Right lung (tissue), 5 donors: ENCODE data around the gene MRPS2. TPM values are rescaled to one million over a fixed set of nuclear protein-coding genes. Genes with fewer than 3 reads are reported as not detected.

Experiments used
- DNase-seq, 2 donors: peaks; one replicate each; pipeline ENCODE4 v3.0.0-alpha.2; 2013
- polyA plus RNA-seq, 5 donors: library from polyadenylated mRNA; unstranded; fragments of 120-200 nt; gene quantifications; one replicate each; pipeline versions ENCODE4 v1.2.1 to v1.2.3, GENCODE V29; 2013; ENCODE audit warnings: inconsistent platforms in 1 of 5, low replicate concordance in 1 of 5; ENCODE audit not compliant: insufficient read length in 5 of 5, insufficient read depth in 1 of 5

Gene MRPS2
- polyA plus RNA-seq, 5 donors: 31.6 to 50.0 (median 39.6) TPM

DNA sequence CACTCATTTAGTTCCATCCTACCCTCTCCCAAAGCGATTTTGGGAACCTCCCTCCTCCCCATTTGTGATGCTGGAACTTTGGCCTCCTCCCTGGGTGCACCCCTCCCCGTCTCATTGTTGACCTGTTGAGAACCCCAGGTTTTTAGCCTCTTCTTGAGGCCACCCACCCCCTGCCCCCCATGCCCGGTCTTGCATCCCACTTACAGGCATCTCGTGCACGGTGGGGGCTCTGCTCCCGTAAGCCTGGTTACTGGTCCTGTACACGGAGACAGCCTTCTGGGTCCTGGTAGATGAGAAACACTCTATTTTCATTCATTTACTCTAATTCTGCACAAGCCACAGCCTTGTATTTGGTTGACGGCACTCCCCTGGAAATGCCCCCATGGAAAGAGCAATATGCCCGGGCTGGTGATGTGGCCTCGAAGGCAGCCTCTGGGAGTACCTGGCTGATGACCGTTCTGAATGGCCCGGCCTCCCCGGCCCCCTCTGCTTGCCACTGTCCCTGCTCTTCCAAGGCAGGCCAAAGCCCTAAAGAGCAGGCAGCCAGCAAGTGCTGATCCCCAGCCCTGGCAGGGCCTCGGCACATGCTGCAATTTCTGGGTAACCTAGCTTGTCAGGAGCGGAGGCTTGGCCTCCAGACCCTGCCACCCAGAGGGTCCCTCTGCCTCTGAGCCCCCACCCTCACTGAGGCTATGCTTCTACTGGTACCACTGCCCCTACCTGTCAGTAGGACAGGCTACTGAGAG is 1.9 kb upstream of the MRPS2 start:
- DNase-seq: no peak

DNA sequence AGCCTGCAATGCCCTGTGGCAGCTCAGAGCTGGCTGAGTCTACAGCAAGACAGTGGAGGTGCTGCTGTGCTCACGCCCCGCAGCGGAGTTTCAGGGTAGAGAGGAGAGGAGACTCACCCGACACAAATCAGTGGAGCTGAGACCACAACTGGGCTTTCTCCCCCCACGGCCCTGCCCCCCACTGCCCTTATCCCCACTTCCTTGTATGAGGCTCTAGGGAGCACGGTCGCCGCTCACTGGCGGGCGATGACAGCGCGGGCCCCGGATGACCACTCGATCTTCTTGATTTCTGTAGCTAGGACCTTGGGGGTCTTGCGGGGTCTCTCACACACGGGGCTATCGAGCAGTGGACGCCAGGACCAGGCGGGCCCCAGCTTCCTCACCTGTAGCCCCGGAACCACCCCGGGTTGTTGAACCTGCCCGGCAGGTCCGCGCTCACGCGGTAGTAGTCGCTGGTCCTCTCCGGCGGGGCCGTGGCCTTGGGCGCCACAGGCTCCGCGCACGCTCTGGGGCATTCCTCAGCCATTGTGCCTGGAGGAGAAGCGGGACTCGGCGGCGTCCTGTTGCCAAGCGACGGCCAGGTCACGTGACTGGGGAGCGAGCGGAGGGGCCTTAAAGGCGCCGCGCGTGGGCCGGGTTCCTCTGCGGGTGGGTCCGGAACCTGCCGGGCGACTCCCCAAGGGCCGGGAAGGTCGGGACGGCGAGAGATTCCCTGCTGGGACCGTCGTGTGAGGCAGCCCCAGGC is 984 bp upstream of the MRPS2 start:
- DNase-seq: peak; percentile 86

DNA sequence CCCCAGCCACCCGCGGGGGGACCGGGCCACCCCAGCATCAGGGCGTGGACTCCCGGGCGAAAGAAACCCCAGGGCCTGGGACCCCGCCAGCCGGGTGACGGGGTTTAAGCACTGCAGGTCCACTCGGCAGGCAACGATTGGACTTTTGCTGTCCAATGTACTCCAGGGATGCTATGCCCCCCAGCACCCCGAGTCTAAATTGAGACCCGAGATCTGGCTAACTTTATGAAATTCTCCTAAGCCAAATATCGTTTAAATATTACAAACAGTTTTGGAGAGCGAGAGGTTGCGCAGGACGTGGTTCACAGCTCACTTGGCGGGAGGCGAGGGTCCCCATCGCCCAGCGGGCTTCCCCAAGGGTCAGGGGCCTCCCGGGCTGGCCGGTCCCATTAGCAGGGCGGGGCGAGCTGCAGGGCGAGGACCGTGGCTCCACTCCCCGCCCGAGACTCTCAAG is 384 bp upstream of the MRPS2 start:
- DNase-seq: peak in 1 of 2 donors; percentile 57

DNA sequence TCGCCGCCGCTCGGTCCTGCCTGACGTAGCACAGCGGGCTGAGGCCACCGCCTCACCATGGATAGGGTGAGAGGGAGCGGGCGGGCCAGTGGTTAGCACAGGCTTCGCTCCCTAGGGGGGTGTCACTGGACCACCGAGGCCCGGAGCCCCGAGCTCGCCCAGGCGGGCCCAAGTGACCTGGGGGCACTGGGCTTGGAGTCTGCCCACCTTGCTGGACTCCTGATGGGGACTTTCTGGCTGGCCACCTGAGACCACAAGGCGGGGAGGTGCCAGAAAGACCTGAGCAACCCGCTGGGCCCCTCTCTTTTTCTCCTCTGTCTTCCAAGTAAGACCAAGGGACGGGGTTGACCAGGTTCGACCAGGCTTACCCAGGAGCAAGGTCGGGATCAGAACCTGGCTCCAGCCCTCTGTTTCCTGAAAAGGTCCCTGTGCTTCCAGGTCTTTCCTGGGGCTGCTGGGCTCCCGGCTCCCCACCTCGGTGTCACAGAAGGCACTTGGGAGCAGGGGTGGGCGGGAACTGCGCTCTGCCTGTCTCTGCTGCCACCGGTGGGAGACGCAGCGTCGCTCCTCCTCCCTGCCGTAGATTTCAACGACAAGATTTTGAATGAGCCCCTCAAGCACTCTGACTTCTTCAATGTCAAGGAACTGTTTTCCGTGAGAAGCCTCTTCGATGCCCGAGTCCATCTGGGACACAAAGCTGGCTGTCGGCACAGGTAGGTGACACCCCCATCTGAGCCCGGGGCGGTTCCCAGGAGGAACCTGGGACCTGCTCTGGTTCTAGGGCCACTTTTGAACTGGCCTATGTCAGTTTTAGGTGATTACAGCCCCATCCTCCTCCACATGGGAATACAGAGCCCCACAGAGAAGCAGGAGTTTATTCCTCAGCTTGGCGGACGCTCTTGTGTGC is 1.0 kb downstream of the MRPS2 start:
- no peak for DNase-seq

DNA sequence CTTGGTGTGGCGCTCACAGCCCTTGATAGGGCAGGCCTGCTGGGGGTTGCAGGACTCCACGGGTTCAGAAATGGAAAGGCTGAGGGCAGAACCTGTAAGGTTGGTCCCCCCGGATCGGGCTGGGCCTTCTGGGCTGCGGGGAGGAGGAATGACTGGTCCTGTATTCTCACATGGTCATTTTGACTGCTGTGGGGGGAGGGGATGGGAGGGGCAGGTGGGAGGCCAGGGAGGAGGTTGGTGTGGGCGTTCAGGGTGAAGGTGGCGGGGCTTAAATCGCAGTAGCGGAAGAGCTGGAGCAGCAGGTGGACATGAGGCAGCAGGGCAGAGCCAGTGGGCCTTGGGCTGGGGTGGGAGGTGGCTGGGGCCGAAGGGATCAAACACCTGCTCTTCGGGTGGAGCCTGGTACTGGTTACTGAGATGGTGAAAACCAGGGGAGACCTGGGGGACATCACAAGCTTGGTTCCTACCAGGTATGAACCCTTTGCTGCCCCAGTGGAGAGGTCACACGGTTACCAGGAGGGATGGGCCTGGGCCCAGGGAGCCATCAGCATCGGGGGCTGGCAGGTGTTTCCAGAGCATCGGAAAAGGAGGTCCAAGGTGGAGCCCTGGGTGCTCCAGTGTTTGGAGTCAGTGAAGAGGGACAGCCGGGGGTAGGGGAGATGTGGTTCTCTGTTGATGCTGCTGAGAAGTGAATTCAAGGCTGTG is 1.8 kb downstream of the MRPS2 start:
- DNase-seq: no peak

DNA sequence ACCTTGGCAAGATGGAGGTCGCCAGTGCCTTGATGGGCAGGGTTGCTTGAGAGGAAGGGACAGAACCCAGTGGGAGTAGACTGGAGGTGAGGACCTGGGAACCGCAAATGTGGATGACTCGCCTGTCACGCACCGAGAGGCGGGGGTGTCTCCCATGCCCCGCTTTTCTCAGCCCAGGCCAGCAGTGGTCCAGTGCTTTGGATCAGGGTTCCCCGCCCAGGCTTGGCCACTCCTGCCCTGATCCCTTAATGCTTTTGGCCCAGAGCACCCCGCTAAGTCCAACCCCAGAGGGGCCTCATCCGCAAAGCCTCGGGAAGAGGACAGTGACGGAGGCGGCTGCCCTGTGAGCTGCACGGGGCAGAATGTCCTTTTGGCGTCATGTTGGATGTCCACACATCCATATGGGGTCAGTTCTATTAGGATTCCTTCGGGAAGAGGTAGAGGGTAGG is 2.4 kb downstream of the MRPS2 start:
- no peak for DNase-seq

DNA sequence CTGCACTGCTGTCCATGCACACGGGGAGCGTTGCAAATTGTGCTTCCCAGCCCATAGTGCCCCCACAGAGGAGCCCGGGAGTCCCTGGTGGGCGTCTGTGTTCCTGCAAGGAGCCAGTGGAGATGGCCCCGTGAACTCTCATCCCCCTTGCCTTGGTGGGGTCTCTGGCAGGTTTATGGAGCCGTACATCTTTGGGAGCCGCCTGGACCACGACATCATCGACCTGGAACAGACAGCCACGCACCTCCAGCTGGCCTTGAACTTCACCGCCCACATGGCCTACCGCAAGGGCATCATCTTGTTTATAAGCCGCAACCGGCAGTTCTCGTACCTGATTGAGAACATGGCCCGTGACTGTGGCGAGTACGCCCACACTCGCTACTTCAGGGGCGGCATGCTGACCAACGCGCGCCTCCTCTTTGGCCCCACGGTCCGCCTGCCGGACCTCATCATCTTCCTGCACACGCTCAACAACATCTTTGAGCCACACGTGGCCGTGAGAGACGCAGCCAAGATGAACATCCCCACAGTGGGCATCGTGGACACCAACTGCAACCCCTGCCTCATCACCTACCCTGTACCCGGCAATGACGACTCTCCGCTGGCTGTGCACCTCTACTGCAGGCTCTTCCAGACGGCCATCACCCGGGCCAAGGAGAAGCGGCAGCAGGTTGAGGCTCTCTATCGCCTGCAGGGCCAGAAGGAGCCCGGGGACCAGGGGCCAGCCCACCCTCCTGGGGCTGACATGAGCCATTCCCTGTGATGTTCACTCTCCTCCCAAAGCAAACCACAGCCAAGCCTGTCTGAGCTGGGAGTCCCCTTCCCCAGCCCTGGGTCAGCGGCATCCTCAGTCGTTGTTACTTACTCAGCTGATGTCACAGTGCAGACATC is 3.1 kb downstream of the MRPS2 start:
- no peak for DNase-seq

DNA sequence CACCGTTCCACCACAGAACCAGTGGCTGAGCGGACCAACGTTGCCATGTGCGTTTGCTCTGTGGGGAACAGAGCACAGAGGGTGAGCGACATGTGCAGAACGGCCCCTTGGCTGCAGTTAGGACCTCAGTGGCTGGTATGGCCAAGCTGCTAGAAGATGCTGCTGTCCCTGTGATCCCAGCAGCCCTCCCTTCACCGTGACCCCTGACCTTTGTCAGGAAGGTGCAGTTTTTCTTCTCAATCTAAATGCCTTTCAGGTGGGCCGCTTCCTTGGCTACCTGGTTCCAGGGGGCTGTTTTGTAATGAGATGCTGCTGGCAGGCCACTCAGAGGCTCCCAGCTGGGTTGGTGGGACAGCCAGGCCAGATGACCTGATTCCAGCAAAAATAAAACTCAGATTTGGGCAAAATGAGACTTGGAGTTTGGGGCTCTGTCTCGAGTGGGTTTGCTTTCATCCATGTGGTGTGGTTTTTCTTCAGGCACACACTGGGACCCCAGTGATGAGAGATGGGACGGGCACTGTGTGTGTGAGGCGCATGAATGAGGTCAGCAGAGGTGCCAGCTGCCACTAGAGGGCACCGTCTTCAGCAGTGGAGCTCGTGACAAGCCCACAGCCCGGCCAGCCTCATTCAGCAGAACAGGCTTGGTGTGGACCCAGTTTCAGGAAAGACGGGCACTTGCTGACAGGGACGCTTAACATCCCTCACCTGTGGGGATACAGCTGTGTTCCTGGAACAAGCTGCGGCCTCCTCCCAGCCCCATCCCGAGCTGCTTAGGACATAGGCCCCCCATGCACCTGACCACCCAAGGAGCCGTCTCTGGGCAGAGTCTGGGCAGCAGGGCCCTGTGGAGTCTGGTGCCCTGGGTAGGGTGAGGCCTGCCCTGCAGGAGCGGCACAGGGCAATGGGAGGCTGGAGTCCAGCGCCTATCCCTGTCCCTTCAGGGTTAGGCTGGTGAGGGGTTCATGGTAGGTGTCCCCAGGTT is 4.1 kb downstream of the MRPS2 start:
- DNase-seq: no peak

DNA sequence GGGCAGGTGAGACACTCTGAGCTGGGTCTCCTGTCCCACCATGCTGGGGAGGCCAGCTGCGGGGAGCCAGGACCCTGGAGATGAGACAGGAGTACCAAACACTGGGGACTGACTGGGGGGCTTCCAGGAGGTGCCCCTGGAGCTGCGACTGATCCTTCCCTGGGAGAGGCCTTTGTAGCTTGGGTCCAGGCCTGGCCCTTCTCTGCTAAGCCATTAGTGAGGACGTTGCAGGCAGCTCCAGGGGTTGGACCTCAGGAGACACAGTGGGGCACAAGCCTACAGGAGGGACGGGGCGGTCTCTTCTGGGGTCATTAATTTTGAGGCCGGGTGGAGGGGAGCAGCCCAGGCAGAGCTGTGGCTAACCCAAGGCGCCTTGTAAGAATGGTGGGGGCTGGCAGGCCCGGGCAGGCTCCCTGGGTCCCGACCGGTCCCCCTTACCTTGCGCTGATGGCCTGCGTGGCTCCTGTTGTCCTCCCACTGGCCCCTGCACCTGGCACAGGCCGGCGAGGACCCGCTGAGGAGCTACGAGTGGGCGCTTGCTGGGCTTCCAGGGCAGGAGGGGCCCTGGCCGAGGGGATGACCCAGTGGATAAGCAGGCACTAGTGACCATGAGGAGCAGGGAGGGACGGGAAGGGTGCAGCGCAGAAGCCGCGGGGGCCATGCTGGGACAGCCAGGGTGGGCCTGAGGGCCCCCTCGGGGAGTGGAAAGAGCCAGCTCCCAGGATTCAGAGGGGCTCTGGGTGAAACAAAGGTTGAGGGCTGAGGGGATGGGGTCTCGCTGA is 5.1 kb downstream of the MRPS2 start:
- DNase-seq: no peak

DNA sequence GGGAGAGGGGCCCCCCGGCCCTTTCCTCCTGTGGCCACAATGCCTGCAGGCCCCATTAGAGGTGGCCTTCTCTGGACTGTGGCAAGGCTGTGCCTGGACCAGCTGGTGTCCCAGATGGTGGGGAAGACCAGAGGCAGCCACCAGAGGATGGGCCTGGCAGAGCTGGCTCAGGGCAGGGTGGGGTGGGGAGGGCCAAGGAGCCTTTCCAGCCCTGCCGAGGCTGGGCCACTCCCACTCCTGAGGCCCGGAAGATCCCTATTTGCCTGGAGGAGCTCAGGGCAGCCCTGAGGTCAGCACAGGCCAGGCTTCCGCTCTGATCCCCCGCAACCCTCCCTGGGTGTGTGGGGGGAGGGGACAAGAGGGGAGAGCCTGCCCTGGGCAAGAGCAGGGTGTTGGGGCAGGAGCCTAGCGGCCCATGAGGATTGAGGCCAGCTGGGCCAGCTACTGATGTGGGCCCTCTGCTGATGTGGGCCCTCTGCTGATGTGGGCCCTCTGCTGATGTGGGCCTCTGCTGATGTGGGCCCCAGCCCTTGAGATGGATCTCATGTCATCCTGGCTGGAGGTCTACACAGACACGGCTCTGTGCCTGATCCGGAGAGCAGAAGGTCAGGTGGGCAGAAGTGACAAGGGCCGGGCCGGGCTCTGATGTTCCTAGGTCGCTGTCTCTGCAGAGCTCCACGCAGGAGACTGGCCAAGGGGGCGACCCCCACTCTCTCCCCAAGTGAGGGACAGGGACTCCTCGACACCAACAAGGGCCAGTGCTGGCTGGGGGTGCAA is 6.0 kb downstream of the MRPS2 start:
- DNase-seq: no peak

DNA sequence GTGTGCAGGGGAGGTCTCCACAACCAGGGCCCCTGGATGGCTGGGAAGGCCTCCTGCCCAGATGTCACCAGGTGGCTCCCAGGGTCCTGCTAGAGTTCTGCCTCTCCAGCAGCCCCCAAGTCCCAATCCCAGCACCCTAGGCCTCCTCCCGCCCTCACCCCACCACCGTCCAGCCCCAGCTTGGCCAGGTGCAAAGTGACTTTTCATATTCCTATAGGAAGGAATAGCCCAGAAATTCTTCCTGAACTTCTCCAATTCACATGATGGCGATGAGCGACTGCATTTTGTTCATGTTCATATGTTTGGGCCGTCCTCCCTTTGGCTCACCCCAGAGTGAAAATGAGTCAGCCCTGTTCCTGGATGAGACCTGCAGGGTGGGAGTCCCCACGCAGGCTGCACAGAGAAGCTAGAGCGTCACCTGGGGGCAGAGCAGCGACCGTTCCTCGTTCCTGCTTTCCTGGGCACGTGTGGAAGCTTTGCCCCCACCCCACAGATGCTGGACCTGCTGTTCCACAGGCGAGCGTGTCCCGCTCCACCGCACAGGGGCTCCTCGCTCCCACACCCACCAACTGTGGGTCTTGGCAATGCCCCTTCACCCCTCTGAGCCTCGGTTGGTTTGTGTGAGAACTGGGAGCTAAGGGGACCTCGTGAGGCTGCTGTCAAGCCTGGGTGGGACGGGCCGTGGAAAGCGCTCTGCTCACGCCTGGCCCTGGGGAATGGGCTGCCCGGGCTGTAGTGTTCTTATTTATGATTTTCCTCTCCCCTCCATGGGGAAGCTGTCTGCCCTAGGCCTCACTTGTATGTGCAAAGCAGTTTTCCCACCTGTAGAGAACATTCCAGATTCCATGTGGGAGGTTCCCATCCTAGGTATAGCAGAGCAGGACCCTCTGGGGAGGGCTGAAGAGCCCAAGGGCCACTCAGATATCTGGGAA is 6.9 kb downstream of the MRPS2 start:
- no peak for DNase-seq

DNA sequence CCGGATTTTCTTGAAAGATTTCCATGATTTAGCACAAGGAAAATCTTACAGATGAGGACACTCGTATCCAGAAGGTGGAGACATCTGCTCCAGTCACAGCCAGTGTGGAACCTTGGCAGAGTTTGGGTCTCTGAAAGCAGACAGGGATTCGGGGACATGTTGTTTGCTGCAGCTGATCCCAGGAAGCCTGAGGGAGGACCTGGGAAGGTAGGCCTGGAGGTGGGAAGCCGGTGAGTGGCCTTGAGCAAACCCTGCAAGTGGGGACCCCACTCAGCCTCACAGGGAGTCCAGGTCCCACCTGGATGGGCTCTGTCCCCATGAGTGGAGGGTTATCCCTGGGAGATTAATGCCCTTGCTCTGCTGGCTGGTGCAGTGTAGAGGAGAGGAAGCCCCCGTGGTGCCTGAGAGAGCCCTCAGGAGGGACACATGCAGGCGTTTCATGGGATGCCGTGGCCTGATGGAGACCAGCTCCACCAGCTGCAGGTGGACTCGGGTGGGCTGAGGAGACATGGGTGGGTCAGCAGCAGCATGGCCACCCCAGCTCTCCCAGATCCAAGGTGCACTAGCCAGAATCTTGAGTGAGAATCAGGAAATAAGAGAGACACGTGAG is 7.8 kb downstream of the MRPS2 start:
- no peak for DNase-seq

DNA sequence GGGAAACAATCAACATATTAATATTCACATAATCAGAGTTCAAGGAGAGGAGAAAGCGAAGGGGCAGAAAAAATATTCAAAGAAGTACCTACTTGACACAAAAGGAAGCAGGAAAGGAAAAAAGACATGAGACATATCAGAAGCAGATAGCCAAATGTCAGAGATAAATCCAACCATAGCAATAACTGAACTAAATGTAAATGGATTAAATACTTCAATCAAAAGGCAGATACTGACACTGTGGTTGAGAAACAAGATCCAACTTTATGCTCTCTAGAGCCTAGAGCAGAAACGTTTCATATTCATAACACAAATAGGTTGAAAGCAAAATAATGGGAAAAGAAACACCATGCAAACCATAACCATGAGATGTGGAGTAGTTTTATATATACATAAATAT is 9.0 kb downstream of the MRPS2 start:
- DNase-seq: no peak

DNA sequence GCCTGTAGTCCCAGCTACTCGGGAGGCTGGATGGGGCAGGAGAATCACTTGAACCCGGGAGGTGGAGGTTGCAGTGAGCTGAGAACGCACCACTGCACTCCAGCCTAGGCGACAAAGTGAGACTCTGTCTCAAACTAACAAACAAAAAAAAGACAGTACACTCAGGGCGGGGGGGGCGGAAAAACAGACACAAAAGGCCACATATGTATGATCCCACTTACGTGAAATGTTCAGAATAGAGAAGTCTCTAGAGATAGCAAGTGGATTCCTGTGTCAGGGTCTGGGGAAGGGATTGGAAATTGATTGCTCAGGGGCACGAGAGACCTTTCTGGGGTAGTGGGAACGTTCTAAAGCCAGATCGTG is 11.7 kb downstream of the MRPS2 start:
- no peak for DNase-seq

DNA sequence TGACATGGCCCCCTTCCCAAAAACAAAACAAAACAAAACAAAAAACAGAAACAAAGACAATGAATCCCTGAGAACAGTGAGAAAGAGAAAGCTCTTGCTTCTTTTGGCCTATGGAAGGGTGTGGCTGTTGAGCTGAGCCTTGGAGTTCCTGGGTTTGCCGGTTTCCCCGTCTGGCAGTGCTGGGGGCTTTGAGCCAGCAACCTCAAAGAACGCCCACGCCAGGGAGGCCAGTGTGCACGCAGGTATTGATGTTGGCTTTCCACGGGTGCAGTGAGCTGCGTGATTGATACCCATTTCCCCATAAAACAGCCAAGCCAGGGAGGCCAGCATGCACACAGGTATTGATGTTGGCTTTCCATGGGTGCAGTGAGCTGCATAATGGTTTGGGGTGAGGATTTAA is 12.4 kb downstream of the MRPS2 start:
- DNase-seq: no peak

DNA sequence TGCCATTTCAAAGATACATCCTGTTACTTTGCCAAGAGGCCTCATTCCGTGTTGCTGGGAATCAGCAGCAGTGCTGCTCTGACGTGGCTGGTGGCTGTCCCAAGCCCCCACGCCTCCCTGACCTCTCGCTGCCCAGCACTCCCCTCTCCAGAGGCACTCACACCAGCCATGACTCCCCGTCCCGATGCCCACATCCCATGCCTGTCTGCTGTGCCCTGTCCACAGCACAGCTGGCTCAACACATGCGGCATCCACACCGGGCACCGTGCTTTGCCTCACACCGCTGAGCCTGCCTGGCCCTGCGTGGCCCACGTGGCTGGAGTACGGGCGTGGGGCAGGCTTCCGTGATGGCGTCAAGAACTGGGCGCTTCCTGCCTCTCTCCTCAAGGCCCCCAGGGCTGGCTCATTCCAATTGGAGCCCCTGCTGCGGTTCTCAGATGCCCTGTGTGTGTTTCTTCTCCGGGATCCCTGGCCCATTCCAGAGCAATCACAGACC is 12.9 kb downstream of the MRPS2 start:
- DNase-seq: no peak
